ENCODE results near the gene STK32C.
"Not testable (repeated sequence)": the region's sequence is repeated elsewhere in the genome, so short reads cannot be mapped to it uniquely, and the experiment has no call there.

The STK32C gene

GRCh38 chr10:132353456-132354355 is 46.0 kb upstream of the STK32C start:
- POLR2A ChIA-PET = no interaction called here
- TF ChIP-seq FOXA1 (IDR thresholded peaks at IDR 0.05) = no peak
- no peak for TF ChIP-seq ELF4 (IDR thresholded peaks at IDR 0.05)
- no peak for TF ChIP-seq LEF1 (IDR thresholded peaks at IDR 0.05; ENCODE audit: borderline replicate concordance)
- TF ChIP-seq TARDBP (IDR thresholded peaks at IDR 0.05) = no peak
- no peak for TF ChIP-seq SP1 (IDR thresholded peaks at IDR 0.05)
- no peak for TF ChIP-seq NFRKB (IDR thresholded peaks at IDR 0.05)
- TF ChIP-seq HDGF (IDR thresholded peaks at IDR 0.05; ENCODE audit: borderline replicate concordance) = no peak
- no peak for TF ChIP-seq ZNF384 (IDR thresholded peaks at IDR 0.05)
- TF ChIP-seq FOXM1 (IDR thresholded peaks at IDR 0.05; ENCODE audit: borderline replicate concordance) = no peak
- TF ChIP-seq FOXK2 (IDR thresholded peaks at IDR 0.05) = no peak
- no peak for TF ChIP-seq ARNT (IDR thresholded peaks at IDR 0.05)
- no peak for TF ChIP-seq SUZ12 (IDR thresholded peaks at IDR 0.05)
- no peak for TF ChIP-seq PKNOX1 (IDR thresholded peaks at IDR 0.05)
- TF ChIP-seq L3MBTL2 (conservative IDR thresholded peaks at IDR 0.05) = no peak
- TF ChIP-seq BHLHE40 (IDR thresholded peaks at IDR 0.05; ENCODE audit: borderline replicate concordance) = no peak
- no peak for TF ChIP-seq CTBP1 (IDR thresholded peaks at IDR 0.05; ENCODE audit: borderline replicate concordance)
- CTCF ChIA-PET = interaction anchor here (0.8 to 1.0 kb wide), 2 partner anchors 9 to 65 kb away, joined by 3 read pairs; no protein-coding TSS in a partner anchor
- DNase-seq (ENCODE audit: extremely low spot score) = no peak

GRCh38 chr10:132352462-132353308 is 44.9 kb upstream of the STK32C start:
- TF ChIP-seq ARNT (IDR thresholded peaks at IDR 0.05) = 0 out of 2 replicates have a peak, but pooled peaks have one; percentile 8
- DNase-seq (ENCODE audit: extremely low spot score) = peak; percentile 90
- CTCF ChIA-PET = interaction anchor here (0.8 to 1.0 kb wide), 2 partner anchors 10 to 66 kb away, joined by 3 read pairs; no protein-coding TSS in a partner anchor
- POLR2A ChIA-PET = not testable (repeated sequence)

GRCh38 chr10:132351611-132352010 is 43.9 kb upstream of the STK32C start:
- CTCF ChIA-PET = interaction anchor here (0.9 kb wide), 1 partner anchor 9 kb away, joined by 3 read pairs; no protein-coding TSS in a partner anchor

GRCh38 chr10:132350946-132351345 is 43.2 kb upstream of the STK32C start:
- no peak for DNase-seq (ENCODE audit: extremely low spot score)
- POLR2A ChIA-PET = interaction anchor here (1.9 kb wide), 1 partner anchor 15 kb away, joined by 6 read pairs; no protein-coding TSS in a partner anchor
- CTCF ChIA-PET = interaction anchor here (0.9 kb wide), 1 partner anchor 10 kb away, joined by 3 read pairs; no protein-coding TSS in a partner anchor
- no peak for TF ChIP-seq CTBP1 (IDR thresholded peaks at IDR 0.05; ENCODE audit: borderline replicate concordance)
- TF ChIP-seq BHLHE40 (IDR thresholded peaks at IDR 0.05; ENCODE audit: borderline replicate concordance) = no peak
- no peak for TF ChIP-seq FOXM1 (IDR thresholded peaks at IDR 0.05; ENCODE audit: borderline replicate concordance)
- TF ChIP-seq FOXA1 (IDR thresholded peaks at IDR 0.05) = no peak
- TF ChIP-seq NFRKB (IDR thresholded peaks at IDR 0.05) = no peak
- no peak for TF ChIP-seq SP1 (IDR thresholded peaks at IDR 0.05)

More at GRCh38 chr10:132351611-132352010, 43.9 kb upstream of the STK32C start:
- TF ChIP-seq SUZ12 (IDR thresholded peaks at IDR 0.05) = no peak
- TF ChIP-seq BHLHE40 (IDR thresholded peaks at IDR 0.05; ENCODE audit: borderline replicate concordance) = no peak
- TF ChIP-seq HDGF (IDR thresholded peaks at IDR 0.05; ENCODE audit: borderline replicate concordance) = no peak
- TF ChIP-seq LEF1 (IDR thresholded peaks at IDR 0.05; ENCODE audit: borderline replicate concordance) = no peak
- TF ChIP-seq ZNF384 (IDR thresholded peaks at IDR 0.05) = no peak
- TF ChIP-seq ELF4 (IDR thresholded peaks at IDR 0.05) = no peak
- TF ChIP-seq FOXM1 (IDR thresholded peaks at IDR 0.05; ENCODE audit: borderline replicate concordance) = no peak
- no peak for TF ChIP-seq NFRKB (IDR thresholded peaks at IDR 0.05)
- TF ChIP-seq L3MBTL2 (conservative IDR thresholded peaks at IDR 0.05) = no peak
- TF ChIP-seq CTBP1 (IDR thresholded peaks at IDR 0.05; ENCODE audit: borderline replicate concordance) = no peak
- TF ChIP-seq TARDBP (IDR thresholded peaks at IDR 0.05) = no peak
- TF ChIP-seq ARNT (IDR thresholded peaks at IDR 0.05) = no peak
- no peak for TF ChIP-seq SP1 (IDR thresholded peaks at IDR 0.05)
- TF ChIP-seq FOXK2 (IDR thresholded peaks at IDR 0.05) = no peak
- no peak for TF ChIP-seq FOXA1 (IDR thresholded peaks at IDR 0.05)
- no peak for TF ChIP-seq PKNOX1 (IDR thresholded peaks at IDR 0.05)
- DNase-seq (ENCODE audit: extremely low spot score) = no peak
- POLR2A ChIA-PET = interaction anchor here (1.9 kb wide), 1 partner anchor 16 kb away, joined by 6 read pairs; no protein-coding TSS in a partner anchor

GRCh38 chr10:132350391-132350790 is 42.6 kb upstream of the STK32C start:
- POLR2A ChIA-PET = interaction anchor here (1.9 kb wide), 1 partner anchor 14 kb away, joined by 6 read pairs; no protein-coding TSS in a partner anchor
- TF ChIP-seq PKNOX1 (IDR thresholded peaks at IDR 0.05) (no peak), LEF1 (IDR thresholded peaks at IDR 0.05; ENCODE audit: borderline replicate concordance) (no peak), NFRKB (IDR thresholded peaks at IDR 0.05) (no peak), HDGF (IDR thresholded peaks at IDR 0.05; ENCODE audit: borderline replicate concordance) (no peak), ELF4 (IDR thresholded peaks at IDR 0.05) (no peak), FOXK2 (IDR thresholded peaks at IDR 0.05) (no peak), ZNF384 (IDR thresholded peaks at IDR 0.05) (no peak), CTBP1 (IDR thresholded peaks at IDR 0.05; ENCODE audit: borderline replicate concordance) (no peak), ARNT (IDR thresholded peaks at IDR 0.05) (no peak), SP1 (IDR thresholded peaks at IDR 0.05) (no peak), L3MBTL2 (conservative IDR thresholded peaks at IDR 0.05) (no peak), FOXM1 (IDR thresholded peaks at IDR 0.05; ENCODE audit: borderline replicate concordance) (no peak), FOXA1 (IDR thresholded peaks at IDR 0.05) (no peak), TARDBP (IDR thresholded peaks at IDR 0.05) (no peak), SUZ12 (IDR thresholded peaks at IDR 0.05) (no peak), BHLHE40 (IDR thresholded peaks at IDR 0.05; ENCODE audit: borderline replicate concordance) (no peak)
- DNase-seq (ENCODE audit: extremely low spot score) = no peak
- CTCF ChIA-PET = interaction anchor here (2.5 kb wide), 1 partner anchor 11 kb away, joined by 10 read pairs; no protein-coding TSS in a partner anchor

Data from HEK293T (cell line).